Activated CD4-positive, alpha-beta T cell treated with anti-CD3 and anti-CD28 coated beads for 24 hours (primary cell): ENCODE results near the gene RNMT.
"Not testable (repeated sequence)": the region's sequence is repeated elsewhere in the genome, so short reads cannot be mapped to it uniquely, and the experiment has no call there.

Experiments used
- DNase-seq, 2 donors: peaks; one replicate each; pipeline ENCODE4 v3.0.0-alpha.2; 2020; ENCODE audit warnings: low read depth in 2 of 2

The RNMT gene

DNA sequence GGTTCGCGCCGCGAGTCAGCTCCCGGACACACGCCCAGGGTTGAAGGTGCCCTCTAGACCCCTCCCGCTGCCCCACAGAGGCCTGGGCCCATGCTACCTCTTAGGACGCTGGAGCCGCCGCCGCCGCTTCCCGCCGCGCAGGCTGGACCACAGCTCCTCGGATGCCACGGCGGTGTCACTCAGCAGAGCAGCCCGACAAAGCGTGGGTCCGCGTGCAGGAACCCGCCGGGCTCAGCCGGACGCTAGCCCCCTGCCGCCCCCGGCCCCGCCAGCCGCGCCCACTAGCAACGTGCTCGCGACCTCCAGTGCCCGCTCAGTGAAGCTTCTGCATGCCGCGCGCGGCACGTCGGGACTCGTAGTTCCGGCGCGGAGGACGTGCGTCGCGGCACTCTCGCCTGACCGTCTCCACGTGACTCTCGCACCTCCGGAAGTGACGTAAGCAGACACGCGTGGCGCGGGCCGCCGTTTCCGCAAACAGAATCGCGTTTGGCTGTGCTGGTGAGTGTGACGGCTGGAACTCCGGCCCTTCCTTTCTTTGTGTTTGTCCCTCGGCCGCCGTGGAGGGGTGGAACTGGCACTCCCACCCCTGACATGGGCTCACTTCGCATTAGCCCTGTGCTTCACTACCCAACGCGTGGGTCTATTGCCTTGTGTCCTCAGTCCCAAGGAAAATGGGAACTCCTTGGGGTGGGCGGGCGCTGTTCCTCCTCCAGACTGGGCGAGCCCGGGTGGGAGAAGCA lies at the start of gene RNMT, which contains the start of gene FAM210A:
RNMT (plus strand) TSS at position 442 of the 740 bp plus-strand sequence. CDS start 4,845 bp downstream, outside the sequence.
FAM210A (minus strand) TSS at position 327 of the 740 bp plus-strand sequence. CDS start 44,481 bp downstream, outside the sequence.
- DNase-seq, result peak; percentile 82 to 90

DNA sequence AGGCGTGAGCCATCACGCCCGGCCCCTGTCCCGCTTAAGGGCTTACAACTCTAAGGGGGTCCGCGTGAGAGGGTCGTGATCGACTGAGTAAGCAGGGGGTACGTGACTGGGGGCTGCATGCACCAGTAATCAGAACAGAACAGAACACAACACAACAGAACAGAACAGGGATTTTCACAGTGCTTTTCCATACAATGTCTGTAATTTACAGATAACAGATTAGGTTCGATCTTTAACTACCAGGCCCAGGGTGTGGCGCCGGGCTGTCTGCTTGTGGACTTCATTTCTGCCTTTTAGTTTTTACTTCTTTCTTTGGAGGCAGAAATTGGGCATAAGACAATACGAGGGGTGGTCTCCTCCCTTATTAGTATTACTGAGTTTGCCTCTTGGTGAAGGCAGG lies 49.1 kb upstream of the RNMT start:
- not testable (repeated sequence) for DNase-seq

DNA sequence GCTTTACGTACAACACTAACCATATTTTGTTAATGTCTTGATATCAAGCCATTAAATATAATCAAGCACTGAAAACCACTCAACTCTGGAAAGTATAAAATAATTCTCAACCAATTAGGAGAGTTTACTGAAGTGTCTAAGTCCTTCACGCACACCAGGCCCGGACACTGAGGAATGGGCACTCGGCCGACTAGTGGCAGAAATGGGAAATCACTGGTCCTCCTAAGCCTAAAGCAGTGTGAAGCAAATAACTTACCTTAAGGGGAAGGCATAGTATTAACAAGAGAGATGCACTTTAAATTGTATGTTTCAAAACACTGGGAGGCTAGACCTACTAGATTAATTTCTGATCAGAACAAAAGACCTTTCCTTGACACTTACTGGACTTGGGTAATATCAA lies 45.9 kb upstream of the RNMT start:
- no peak for DNase-seq

DNA sequence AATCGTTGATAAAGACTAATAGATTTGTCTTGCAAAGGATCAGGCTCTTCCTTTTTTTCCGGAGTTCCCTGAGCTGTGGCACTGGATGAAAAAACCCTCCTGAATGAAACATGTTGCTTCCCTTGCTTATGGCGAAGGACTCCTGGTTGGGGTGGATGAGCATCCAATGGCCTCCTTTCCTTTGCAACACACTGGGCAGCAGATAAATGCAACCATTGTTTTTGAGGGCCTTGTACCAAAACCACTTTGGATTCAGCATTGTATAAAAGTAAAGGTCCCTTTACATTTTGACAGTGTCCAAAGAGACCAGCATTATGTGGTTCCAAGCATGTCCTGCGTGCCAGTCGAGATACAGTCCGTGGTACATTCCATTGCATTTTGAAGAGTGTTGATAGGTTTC lies 44.8 kb upstream of the RNMT start:
- no peak for DNase-seq

DNA sequence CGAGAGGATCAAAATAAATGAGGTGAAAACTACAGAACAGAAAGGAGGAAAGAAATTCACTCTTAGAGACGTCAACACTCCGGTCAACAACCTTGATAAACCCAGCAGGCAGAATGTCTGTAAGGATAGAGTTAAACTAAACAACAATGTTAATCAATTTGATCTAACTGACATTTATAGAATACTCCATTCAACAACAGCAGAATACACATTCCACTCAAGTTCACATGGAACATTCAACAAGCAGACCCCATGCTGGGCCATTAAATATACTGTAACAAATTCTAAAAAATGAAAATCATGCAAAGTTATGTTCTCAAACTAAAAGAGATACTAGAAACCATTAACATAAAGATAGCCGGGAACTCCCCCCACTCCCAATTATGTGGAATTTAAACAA lies 41.9 kb upstream of the RNMT start:
- no peak for DNase-seq

DNA sequence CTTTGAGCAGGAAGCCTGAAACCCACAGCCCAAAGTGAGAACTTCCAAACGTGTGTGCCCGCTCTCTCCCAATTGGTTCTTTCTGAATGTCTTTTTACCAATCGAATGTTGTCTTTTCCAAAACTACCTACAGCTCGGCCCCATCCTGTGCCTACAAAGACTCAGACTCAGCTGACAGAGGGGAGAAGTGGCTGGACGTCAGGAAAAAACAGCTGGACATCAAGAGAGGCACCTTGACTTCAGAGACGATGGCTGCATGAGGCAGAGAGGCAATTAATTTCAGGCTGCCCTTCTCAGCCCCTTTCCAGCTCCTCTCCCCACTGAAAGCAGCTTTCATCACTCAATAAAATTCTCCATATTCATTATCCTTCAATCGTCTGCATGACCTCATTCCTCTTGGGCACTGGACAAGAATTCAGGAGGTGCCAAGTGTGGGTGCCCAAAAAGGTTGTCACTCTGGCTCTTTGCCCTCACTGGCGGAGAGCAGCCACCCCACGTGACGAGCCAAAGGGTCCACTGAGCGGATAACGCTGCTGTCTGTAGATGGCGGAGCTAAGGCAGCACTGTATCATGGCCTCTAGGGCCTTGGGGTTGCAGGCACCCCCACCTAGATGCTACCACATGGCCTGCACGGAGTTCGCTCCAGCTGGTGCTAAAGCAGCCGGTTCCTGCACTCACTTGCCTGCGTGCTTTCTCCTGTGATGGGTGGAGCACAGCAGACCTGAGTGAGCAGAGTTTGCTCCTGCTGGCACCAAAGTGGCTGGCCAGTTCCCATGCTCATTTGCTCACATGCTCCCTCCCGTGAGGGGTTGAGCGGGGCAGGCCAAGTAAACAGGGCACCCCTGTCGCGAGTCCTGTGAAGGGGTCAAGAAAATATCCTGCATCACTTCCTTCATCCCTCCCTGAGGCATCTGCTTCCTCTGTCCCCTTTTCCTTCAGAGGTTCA lies 38.0 kb upstream of the RNMT start:
- DNase-seq, result no peak

DNA sequence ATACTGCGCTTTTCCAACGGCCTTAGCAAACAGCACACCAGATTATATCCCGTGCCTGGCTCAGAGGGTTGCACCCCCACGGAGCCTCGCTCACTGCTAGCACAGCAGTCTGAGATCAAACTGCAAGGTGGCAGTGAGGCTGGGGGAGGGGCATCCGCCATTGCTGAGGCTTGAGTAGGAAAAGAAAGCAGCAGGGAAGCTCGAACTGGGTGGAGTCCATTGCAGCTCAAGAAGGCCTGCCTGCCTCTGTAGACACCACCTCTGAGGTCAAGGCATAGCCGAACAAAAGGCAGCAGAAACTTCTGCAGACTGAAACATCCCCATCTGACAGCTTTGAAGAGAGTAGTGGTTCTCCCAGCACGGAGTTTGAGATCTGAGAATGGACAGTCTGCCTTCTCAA lies 36.4 kb upstream of the RNMT start:
- DNase-seq, result not testable (repeated sequence)

DNA sequence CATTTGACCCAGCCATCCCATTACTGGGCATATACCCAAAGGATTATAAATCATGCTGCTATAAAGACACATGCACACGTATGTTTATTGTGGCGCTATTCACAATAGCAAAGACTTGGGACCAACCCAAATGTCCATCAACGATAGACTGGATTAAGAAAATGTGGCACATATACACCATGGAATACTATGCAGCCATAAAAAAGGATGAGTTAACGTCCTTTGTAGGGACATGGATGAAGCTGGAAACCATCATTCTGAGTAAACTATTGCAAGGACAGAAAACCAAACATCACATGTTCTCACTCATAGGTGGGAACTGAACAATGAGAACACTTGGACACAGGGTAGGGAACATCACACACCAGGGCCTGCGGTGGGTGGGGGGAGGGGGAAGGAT lies 31.1 kb upstream of the RNMT start:
- DNase-seq, result not testable (repeated sequence)

DNA sequence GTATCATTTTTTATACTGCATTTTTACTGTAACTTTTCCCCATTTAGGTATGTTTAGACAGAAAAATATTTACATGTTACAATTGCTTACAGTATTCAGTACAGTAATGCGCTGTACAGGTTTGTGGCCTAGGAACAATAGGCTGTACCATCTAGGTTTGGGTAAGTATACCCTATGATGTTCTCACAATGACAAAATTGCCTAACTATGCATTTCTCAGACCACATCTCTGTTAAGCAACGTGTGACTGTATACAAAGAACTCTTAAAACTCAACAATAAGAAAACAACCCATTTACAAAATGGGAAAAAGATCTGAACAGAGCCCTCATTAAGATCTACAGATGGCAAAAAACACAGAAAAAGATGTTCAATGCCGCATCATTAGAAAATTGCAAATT lies 29.5 kb upstream of the RNMT start:
- no peak for DNase-seq

DNA sequence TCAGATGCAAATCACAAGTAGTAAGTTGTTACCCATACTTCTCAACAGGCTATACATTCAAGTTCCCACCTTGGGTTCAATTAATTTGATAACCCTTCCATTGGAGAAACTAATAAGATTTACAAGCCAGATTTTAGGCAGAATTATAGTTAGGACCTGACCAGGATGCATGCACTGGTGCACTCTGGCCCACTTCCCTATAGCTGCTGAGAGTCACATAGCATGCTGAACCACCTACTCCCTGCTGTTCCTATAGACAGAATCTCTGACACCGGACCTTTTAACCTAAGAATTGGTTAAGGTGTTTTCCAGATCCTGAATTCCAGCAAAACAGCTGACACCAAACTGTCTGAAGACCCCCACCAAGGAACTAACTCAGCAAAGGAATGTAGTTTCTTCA lies 26.3 kb upstream of the RNMT start:
- no peak for DNase-seq

DNA sequence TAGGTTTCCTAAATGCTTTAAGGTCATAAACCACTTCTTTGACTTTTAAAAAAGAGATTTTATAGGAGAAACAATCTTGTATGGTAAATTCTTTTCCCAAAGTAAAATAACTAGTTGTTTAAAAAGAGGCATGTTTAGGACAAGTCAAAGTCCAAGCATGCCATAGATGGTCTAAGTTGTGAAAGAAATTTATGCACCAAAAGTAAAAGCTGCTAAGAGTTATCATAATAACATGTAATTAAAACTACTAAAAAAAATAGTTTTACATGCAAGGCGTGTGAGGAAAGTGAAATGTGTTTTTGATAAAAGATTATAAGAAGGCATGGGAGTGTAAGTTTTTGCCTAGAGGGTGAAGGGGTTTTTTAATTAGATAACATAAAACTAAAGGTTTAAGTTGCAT lies 22.6 kb upstream of the RNMT start:
- no peak for DNase-seq

DNA sequence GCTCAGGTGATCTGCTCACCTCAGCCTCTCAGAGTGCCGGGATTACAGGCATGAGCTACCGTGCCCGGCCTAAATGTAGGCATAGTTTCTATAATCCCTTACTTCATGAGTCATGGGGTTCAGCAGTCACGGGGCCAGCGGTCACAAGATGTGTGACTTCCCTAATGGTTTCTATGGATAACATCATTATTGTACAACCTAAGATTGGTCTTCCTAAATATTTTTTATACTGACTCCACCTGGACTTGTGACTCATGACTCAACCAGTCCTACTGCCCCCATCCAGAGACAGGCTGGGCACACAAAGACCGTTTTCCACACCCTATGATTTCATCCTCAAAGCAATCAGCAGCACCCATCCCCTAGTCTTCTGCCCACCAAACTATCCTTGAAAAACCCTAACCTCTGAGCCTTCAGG lies 16.1 kb upstream of the RNMT start:
- no peak for DNase-seq

DNA sequence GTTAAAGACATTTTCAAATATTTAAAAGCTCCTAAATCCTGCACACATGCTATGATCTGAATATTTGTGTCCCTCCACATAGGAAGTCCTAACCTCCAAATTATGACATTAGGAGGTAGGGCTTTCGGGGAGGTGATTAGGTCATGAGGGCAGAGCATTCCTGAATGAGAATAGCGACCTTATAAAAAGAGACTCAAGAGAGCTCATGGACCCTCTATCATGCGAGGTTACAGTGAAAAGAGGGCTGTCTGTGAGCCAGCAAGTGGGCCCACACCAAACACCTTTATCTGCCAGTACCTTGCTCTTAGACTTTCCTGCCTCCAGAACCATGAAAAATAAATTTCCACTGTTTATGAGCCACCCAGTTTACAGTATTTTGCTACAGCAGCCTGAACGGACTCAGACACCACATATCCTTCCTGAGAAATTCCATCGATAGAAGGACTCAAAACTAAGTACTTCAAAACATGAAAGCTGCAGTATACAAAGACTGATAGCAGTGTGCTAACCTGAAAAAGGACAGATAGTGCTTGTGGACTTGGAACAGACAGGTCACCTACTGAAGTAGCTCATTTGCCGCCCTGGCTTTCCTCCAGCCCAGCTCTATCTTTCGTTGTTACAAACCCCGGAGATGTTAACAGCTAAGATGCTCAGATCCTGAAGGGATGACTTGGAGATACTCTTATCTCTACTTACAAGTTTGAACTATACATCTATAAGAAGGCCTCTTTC lies 13.9 kb upstream of the RNMT start:
- no peak for DNase-seq

DNA sequence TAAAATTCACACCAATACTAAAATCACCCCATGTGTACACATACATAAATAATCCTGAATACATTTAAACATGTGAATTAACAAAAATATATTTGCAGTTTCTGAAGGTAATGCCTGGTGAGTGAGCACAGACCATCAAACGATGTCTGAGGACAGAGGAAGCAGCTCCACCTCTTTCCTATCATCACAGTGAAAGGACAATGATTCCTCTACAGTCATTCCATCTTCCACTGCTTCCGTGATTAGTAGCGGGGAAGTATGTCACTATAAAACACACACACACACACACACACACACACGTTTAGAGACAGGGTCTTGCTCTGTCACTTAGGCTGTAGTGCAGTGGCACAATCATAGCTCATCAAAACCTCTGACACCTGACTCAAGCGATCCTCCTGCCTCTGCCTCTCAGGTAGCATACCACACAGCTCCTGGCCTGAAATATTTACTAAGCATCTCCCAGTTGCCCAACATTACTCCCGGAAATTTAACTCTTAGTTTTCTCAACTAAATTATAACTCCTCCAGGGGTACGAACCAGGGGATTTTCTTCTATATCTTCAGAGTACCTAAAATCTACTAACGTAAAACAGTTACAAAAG lies 12.9 kb upstream of the RNMT start:
- no peak for DNase-seq

DNA sequence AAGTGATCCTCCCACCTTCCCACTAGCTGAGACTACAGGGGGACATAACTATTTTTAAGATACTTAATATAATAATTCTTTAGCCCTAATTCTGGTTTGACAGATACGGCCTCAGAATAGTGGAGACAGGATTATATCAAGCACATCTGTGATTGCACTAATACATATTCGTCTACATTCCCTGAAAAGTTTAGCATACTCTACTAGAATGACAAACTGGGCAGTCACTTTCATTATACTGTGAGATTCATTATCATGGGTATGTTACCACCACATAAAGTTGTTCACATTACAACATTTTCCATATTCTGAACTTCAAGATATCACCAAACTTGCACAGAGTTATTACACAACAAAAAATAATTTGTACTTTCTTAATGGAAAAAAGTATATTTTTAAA lies 11.1 kb upstream of the RNMT start:
- DNase-seq, result no peak

DNA sequence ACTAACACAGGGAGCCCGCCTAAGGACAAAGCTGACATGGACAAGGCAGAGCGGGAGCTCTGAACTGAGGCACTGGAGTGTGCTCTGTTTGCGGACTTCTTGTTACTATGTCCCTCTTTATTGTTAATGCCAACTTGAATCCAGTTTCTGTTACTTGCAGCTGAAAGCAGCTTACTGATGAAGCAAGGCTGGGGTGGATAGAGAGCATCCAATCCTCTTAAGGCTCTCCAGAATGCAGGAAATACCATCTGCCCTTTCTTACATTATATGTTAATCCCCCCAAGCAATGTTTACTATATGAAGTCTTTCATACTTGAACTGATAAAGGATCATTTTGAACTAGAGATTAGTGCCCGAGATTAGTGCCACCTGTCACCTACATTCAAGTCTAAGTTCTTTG lies 9.6 kb upstream of the RNMT start:
- no peak for DNase-seq

DNA sequence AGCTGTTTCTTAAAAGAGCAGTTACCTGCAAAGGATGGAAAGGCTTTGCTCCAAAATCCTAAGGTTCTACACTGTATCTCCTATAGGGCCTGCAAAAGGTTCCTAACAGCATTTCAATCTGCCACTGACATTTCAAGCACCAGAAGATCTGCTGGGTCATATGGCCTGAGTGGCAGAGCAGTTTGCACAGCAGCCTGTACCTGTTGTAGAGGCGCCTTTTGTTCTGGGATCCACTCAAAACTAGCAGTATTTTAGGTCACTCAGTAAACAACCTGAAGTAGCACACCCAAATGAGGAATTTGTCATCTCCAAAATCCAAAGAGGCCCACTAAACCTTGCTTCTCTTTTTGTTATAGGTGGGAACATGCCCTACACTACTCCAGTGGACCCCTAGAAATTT lies 6.3 kb upstream of the RNMT start:
- no peak for DNase-seq

DNA sequence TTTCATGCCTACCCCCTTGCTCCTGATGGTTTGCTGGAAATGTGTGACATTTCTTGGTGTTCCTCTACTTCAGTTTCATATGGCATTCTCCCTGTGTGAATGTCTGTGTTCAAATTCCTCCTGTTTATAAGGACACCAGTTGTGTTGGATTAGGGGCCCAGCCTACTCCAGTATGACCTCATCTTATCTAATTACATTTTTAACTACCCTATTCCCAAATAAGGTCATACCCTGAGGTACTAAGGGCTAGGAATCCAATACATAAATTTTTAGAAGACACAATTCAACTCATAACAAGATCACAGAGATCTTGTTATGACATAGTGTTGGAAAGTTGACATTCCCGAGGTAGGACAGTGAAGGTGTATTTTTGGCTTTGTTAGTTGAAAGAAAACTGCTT lies 5.6 kb upstream of the RNMT start:
- no peak for DNase-seq

DNA sequence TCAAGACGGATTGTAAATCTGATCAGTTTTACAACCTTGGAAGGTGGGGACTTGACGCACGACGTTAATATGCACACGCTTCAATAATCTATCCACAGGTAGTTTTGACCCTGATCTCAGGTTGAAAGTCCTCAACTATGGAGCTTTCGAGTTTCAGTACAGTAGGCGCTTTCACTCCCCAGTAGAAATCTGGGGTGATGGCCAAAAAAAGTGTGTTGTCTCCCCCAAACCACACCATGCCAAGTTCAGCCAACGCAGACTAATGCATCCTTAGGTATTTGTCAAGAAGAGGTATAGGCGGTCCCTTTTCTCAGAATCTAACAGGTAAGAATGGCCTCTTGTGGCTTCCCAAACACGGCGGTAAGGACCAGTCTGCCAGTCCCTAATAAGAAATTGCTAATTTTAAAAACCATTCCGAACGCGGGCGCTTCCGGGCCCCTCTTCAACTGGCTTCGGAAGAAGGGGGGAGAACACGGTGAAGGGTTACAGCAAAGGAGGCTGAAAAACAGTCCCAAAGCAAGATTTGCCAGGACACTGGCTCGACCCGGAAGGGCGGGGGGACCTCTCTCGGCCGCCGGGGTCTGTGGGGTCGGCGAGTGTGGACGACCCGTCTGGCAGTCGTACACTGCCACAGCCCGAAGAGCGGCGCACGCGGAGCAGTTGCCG lies 774 bp upstream of the RNMT start:
- DNase-seq, result no peak

DNA sequence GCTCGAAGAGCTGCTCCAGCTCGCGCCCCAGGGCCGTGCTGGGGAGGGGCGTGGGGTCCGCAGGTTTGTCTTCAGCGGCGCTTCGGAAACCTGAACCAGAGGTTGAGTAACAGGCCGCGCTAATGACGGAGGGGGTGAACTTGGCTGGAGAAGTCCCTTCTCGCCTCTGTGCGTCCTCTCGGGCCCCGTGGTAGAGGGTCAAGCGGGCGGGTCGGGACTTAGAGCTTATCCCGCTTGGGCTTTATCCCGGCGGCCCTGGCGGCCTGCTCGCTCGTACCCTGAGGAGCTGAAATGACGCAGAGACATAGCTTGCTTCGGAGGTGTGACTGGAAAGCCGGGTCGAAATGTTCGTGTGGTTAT lies 479 bp downstream of the RNMT start:
- DNase-seq, result peak in 1 of 2 donors; percentile 14

DNA sequence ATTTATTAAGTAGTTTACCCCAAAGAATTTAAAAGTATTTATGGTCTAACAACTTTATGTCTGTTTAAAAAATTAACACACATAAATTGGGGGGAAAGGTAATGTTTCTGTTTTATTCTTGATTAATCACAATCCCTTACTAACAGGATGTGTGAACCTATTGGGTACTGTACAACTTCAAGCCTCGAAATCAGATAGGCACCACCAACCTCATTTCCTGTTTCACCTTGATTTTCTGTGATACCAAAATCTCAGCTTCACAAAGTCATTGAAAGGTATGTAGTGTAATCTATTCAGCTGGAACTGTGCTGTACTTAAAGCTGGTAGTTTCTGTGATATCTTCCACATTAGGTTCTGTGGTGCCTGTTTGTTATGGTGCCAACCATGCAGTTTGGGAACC lies 4.0 kb downstream of the RNMT start:
- no peak for DNase-seq
